ENCODE measurements around the gene SPRR2B.

DNA sequence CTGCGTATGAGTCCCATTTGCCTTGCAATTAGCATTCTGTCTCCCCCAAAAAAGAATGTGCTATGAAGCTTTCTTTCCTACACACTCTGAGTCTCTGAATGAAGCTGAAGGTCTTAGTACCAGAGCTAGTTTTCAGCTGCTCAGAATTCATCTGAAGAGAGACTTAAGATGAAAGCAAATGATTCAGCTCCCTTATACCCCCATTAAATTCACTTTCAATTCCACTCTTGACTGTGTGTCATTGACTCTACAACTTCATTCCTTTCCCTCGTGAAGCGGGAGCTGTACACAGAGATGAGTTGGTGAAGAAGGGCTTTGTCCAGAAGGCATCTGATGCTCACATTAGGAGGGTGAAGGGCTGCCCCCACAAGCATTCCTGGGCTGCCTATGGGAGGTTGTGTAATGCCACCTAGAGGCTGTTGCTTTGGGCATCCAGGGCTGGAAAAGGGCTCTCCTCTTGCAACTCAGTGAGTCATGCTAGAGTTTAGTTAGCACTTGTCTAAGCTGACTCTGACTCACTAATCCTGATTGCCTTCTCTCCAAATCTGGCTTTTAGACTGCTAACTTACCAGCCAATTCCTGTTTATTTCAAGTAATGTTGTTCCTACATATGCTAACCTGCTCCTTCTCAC is 38.6 kb downstream of the SPRR2B start:
- TF ChIP-seq, protein P1, sequence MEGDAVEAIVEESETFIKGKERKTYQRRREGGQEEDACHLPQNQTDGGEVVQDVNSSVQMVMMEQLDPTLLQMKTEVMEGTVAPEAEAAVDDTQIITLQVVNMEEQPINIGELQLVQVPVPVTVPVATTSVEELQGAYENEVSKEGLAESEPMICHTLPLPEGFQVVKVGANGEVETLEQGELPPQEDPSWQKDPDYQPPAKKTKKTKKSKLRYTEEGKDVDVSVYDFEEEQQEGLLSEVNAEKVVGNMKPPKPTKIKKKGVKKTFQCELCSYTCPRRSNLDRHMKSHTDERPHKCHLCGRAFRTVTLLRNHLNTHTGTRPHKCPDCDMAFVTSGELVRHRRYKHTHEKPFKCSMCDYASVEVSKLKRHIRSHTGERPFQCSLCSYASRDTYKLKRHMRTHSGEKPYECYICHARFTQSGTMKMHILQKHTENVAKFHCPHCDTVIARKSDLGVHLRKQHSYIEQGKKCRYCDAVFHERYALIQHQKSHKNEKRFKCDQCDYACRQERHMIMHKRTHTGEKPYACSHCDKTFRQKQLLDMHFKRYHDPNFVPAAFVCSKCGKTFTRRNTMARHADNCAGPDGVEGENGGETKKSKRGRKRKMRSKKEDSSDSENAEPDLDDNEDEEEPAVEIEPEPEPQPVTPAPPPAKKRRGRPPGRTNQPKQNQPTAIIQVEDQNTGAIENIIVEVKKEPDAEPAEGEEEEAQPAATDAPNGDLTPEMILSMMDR (IDR thresholded peaks at IDR 0.05; ENCODE audit: insufficient read depth, low read depth, low read length), result no peak
- no peak for TF ChIP-seq EZH2 (IDR thresholded peaks at IDR 0.05; ENCODE audit: insufficient read depth, low read length)

Measured in astrocyte (in vitro differentiated cells and primary cell).